GM12872 (cell line): ENCODE measurements around the gene ARAP3.
A peak's percentile ranks its signal among the peaks of the same experiment; 100 is the strongest.

ENCODE experiments used
- TF ChIP-seq, protein P1 (sequence below): IDR thresholded peaks from 3 replicates; pipeline ENCODE4 v1.5.1; 2011; ENCODE audit warnings: low read depth, mild to moderate bottlenecking, low read length, moderate library complexity; ENCODE audit not compliant: insufficient read depth

Gene ARAP3

GRCh38 chr5:141686648-141687416 is 4.8 kb upstream of the ARAP3 start:
- TF ChIP-seq, protein P1, sequence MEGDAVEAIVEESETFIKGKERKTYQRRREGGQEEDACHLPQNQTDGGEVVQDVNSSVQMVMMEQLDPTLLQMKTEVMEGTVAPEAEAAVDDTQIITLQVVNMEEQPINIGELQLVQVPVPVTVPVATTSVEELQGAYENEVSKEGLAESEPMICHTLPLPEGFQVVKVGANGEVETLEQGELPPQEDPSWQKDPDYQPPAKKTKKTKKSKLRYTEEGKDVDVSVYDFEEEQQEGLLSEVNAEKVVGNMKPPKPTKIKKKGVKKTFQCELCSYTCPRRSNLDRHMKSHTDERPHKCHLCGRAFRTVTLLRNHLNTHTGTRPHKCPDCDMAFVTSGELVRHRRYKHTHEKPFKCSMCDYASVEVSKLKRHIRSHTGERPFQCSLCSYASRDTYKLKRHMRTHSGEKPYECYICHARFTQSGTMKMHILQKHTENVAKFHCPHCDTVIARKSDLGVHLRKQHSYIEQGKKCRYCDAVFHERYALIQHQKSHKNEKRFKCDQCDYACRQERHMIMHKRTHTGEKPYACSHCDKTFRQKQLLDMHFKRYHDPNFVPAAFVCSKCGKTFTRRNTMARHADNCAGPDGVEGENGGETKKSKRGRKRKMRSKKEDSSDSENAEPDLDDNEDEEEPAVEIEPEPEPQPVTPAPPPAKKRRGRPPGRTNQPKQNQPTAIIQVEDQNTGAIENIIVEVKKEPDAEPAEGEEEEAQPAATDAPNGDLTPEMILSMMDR, result no peak

GRCh38 chr5:141685591-141685990 is 3.6 kb upstream of the ARAP3 start:
- TF ChIP-seq, protein P1, result no peak

GRCh38 chr5:141683596-141684141 is 1.6 kb upstream of the ARAP3 start:
- TF ChIP-seq, protein P1, result no peak

GRCh38 chr5:141681295-141681694 is 735 bp downstream of the ARAP3 start:
- TF ChIP-seq, protein P1, result no peak

- TF ChIP-seq, protein P1, result no peak
These were observed 1.3 kb downstream of the ARAP3 start for GRCh38 chr5:141680751-141681201.

DNA sequence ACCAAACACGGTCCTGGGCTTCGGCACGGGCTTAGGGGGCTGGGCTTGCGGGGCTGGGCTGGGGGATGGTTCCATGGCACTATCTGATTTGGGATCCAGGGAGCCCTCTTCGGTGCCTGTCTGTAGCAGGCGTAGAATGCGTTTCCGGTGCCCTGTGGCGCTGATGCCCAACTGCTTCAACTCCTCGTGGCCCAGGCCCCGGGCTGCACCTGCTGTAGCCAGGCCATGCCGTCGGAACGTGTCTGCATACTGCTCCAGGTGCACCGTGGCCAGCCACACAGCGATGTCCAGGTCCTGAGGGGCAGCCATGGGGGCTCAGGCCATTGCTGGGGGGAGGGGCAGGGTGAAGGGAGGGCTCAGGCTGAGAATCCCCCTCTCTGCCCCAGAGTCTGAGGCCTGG is 1.9 kb downstream of the ARAP3 start:
- TF ChIP-seq, protein P1, result no peak

DNA sequence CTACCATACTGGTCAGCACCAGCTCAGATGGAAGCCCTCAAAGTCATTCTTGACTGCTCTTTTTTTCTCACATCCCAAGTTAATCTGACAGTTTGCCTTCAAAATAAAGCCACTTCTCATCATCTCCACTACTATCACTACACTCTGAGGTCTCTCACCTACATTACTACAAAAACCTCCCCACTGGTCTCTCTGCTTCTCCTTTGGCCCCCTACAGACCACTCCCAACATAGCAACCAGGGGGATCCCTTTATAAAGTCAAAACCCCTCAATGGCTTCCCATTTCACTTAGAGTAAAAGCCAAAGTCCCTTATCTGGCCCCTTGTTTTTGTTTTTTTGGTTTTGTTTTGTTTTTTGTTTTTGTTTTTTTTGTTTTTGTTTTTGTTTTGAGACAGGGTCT is 4.6 kb downstream of the ARAP3 start:
- TF ChIP-seq, protein P1, result peak; percentile 43; the same call in 1 of the 3 replicates
